Measurements from ENCODE around the gene NAA50. TPM values are rescaled to one million over a fixed set of nuclear protein-coding genes. Genes with fewer than 3 reads are reported as not detected.

The NAA50 gene
- total RNA-seq (2014; rRNA removed; shearing (Covaris generic)) (219 and 260 TPM in 2 replicates), polyA plus RNA-seq (2016; fragmentation: Nextera tagmentation; extraction: Ambion mirVana) (78.7 and 103 TPM in 2 replicates)
- long read RNA-seq, full-length matches to known transcripts = 31 of 36 reads
- long read RNA-seq, partial matches to known transcripts = 0 of 36 reads
- long read RNA-seq, other reads (novel, unspliced or antisense) = 5 of 36 reads

GRCh38 chr3:113745756-113746547, at the start of gene NAA50:
NAA50 (minus strand) TSS chr3:113746249; CDS start chr3:113745949, 300 bp downstream.
- H3K36me3 ChIP-seq (ENCODE audit: insufficient read depth) = no peaks in the 10 kb centered on the region
- peak; percentile 69 for ATAC-seq
- Mint-ChIP-seq H3K9me3 (peaks cover 2% of the 10 kb centered on the region; the same call in 2 of the 3 replicates), H3K27me3 (ENCODE audit: insufficient read depth, low read depth, poor library complexity) (peaks cover 18% of the 10 kb centered on the region), H3K4me1 (peaks cover 44% of the 10 kb centered on the region), H3K4me3 (peak within 1 kb of the TSS; percentile 100), H3K36me3 (ENCODE audit: low read depth) (peaks cover 14% of the 10 kb centered on the region), H3K27ac (peak within 1 kb of the TSS; percentile 100)
- peak within 1 kb of the TSS; percentile 100 for H3K27ac ChIP-seq (ENCODE audit: low read depth)
- TF ChIP-seq NANOG (IDR thresholded peaks at IDR 0.05; ENCODE audit: borderline replicate concordance) = no peak
- TF ChIP-seq ZNF331 (CRISPR knock-in tag; IDR thresholded peaks at IDR 0.05; ENCODE audit: low read depth) = no peak
- no peak for TF ChIP-seq STAT1 (IDR thresholded peaks at IDR 0.05; ENCODE audit: unreplicated experiment)
- peak; percentile 44; the same call in 1 of the 2 replicates for TF ChIP-seq CREB1 (CRISPR knock-in tag; IDR thresholded peaks at IDR 0.05; ENCODE audit: low read depth)
- no peak for TF ChIP-seq EZH2 (IDR thresholded peaks at IDR 0.05; ENCODE audit: low read depth, unreplicated experiment)
- TF ChIP-seq, protein P1, sequence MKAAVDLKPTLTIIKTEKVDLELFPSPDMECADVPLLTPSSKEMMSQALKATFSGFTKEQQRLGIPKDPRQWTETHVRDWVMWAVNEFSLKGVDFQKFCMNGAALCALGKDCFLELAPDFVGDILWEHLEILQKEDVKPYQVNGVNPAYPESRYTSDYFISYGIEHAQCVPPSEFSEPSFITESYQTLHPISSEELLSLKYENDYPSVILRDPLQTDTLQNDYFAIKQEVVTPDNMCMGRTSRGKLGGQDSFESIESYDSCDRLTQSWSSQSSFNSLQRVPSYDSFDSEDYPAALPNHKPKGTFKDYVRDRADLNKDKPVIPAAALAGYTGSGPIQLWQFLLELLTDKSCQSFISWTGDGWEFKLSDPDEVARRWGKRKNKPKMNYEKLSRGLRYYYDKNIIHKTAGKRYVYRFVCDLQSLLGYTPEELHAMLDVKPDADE (IDR thresholded peaks at IDR 0.05) = no peak
- peak; percentile 88 for TF ChIP-seq POLR2AphosphoS5 (IDR thresholded peaks at IDR 0.05; ENCODE audit: low read depth)
- TF ChIP-seq, protein P2, sequence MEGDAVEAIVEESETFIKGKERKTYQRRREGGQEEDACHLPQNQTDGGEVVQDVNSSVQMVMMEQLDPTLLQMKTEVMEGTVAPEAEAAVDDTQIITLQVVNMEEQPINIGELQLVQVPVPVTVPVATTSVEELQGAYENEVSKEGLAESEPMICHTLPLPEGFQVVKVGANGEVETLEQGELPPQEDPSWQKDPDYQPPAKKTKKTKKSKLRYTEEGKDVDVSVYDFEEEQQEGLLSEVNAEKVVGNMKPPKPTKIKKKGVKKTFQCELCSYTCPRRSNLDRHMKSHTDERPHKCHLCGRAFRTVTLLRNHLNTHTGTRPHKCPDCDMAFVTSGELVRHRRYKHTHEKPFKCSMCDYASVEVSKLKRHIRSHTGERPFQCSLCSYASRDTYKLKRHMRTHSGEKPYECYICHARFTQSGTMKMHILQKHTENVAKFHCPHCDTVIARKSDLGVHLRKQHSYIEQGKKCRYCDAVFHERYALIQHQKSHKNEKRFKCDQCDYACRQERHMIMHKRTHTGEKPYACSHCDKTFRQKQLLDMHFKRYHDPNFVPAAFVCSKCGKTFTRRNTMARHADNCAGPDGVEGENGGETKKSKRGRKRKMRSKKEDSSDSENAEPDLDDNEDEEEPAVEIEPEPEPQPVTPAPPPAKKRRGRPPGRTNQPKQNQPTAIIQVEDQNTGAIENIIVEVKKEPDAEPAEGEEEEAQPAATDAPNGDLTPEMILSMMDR (conservative IDR thresholded peaks at IDR 0.05; ENCODE audit: low read depth in 2 of 2) = 0 out of 4 replicates have a peak, but pooled peaks of 1 of the 2 experiments have one; percentile 5
- no peak for TF ChIP-seq EZH2phosphoT487 (IDR thresholded peaks at IDR 0.05; ENCODE audit: unreplicated experiment)
- TF ChIP-seq ZNF114 (CRISPR knock-in tag; IDR thresholded peaks at IDR 0.05) = no peak
- TF ChIP-seq JUNB (IDR thresholded peaks at IDR 0.05; ENCODE audit: unreplicated experiment) = no peak
- no peak for TF ChIP-seq ZNF462 (CRISPR knock-in tag; IDR thresholded peaks at IDR 0.05)
- TF ChIP-seq, protein P3, sequence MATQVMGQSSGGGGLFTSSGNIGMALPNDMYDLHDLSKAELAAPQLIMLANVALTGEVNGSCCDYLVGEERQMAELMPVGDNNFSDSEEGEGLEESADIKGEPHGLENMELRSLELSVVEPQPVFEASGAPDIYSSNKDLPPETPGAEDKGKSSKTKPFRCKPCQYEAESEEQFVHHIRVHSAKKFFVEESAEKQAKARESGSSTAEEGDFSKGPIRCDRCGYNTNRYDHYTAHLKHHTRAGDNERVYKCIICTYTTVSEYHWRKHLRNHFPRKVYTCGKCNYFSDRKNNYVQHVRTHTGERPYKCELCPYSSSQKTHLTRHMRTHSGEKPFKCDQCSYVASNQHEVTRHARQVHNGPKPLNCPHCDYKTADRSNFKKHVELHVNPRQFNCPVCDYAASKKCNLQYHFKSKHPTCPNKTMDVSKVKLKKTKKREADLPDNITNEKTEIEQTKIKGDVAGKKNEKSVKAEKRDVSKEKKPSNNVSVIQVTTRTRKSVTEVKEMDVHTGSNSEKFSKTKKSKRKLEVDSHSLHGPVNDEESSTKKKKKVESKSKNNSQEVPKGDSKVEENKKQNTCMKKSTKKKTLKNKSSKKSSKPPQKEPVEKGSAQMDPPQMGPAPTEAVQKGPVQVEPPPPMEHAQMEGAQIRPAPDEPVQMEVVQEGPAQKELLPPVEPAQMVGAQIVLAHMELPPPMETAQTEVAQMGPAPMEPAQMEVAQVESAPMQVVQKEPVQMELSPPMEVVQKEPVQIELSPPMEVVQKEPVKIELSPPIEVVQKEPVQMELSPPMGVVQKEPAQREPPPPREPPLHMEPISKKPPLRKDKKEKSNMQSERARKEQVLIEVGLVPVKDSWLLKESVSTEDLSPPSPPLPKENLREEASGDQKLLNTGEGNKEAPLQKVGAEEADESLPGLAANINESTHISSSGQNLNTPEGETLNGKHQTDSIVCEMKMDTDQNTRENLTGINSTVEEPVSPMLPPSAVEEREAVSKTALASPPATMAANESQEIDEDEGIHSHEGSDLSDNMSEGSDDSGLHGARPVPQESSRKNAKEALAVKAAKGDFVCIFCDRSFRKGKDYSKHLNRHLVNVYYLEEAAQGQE (IDR thresholded peaks at IDR 0.05; ENCODE audit: unreplicated experiment) = no peak
- H4K20me1 ChIP-seq (replicated peaks; ENCODE audit: insufficient read depth) = peaks cover 33% of the 10 kb centered on the region
- no peaks in the 10 kb centered on the region for H3K27me3 ChIP-seq (ENCODE audit: insufficient read depth)
- peak within 1 kb of the TSS; percentile 80 for H3K4me3 ChIP-seq
- DNase-seq (ENCODE audit: low spot score) = peak; percentile 93
- no peaks in the 10 kb centered on the region for H3F3A ChIP-seq (replicated peaks; ENCODE audit: low read depth)
- peak within 1 kb of the TSS; percentile 81 for H3K4me2 ChIP-seq
- peak within 1 kb of the TSS; percentile 4; the same call in 1 of the 2 replicates for H2AFZ ChIP-seq
- H3K79me2 ChIP-seq (replicated peaks; ENCODE audit: insufficient read depth) = peaks cover 81% of the 10 kb centered on the region
- H3K4me1 ChIP-seq (ENCODE audit: insufficient read depth) = peaks cover 23% of the 10 kb centered on the region
- H3K9me2 ChIP-seq (ENCODE audit: insufficient read depth) = no peaks in the 10 kb centered on the region

Data from GM23338 (cell line).